ENCODE data around the gene POMC.

Gene POMC

GRCh38 chr2:25112113-25112512 is 56.3 kb downstream of the POMC start:
- Histone ChIP-seq H4K20me1 (ENCODE audit: insufficient read depth, low read length, poor library complexity, severe bottlenecking) (no peaks in the 10 kb centered on the region), H3K9me3 (ENCODE audit: insufficient read depth, low read depth, low read length) (no peaks in the 10 kb centered on the region), H3K36me3 (ENCODE audit: insufficient read depth, low read length) (no peaks in the 10 kb centered on the region), H3K27me3 (ENCODE audit: insufficient read depth, low read length, poor library complexity, severe bottlenecking) (no peaks in the 10 kb centered on the region), H3K79me2 (ENCODE audit: insufficient read depth, low read length) (no peaks in the 10 kb centered on the region), H2AFZ (ENCODE audit: low read length) (no peak overlapping the region), H3F3A (ENCODE audit: low read depth) (no peaks in the 10 kb centered on the region), H3K4me2 (ENCODE audit: low read depth, low read length, poor library complexity, severe bottlenecking) (peak overlapping the region; percentile 52), H3K4me3 (ENCODE audit: low read length, poor library complexity, severe bottlenecking) (peak overlapping the region; percentile 12), H3K4me1 (ENCODE audit: insufficient read depth, low read length, poor library complexity, severe bottlenecking) (peaks cover 37% of the 10 kb centered on the region), H3K9me2 (replicated peaks; ENCODE audit: low read depth, low read length) (no peaks in the 10 kb centered on the region), H3K9ac (ENCODE audit: low read depth, low read length, poor library complexity, severe bottlenecking) (no peak overlapping the region)
- TF ChIP-seq EZH2phosphoT487 (IDR thresholded peaks at IDR 0.05; ENCODE audit: borderline replicate concordance) (no peak), CTCF (conservative IDR thresholded peaks at IDR 0.05; ENCODE audit: low read length) (no peak)

Data from Loucy (cell line).